PC-9 (cell line): ENCODE results near the gene IL1RAPL1.

Source experiments
- CTCF ChIP-seq: fragments of 200-600 bp; sonication (generic); conservative IDR thresholded peaks from 2 replicates; pipeline ENCODE4 v1.6.1; 2017; ENCODE audit warnings: mixed run types, antibody characterized with exemption, mild to moderate bottlenecking, moderate library complexity
- EZH2 ChIP-seq: fragments of 200-600 bp; sonication (generic); IDR thresholded peaks from 2 replicates; pipeline ENCODE4 v1.8.0; 2017; ENCODE audit warnings: antibody characterized with exemption, low read depth

GRCh38 chrX:29067351-29067750 lies 480.1 kb downstream of the IL1RAPL1 start:
- TF ChIP-seq CTCF, result no peak
- no peak for TF ChIP-seq EZH2
